Endothelial cell of umbilical vein (primary cell): ENCODE measurements around the gene UNC5B. TPM values are rescaled to one million over a fixed set of nuclear protein-coding genes. Genes with fewer than 3 reads are reported as not detected.

Experiments used
- BruUV-seq: library from RNA; stranded (reverse); fragments of 400-500 nt; replicated peaks from 2 replicates; lab custom pipeline; 2021; lab: Mats Ljungman, UMichigan
- CTCF ChIA-PET: fragments of 300-600, 350-600 bp; sonication (Branson Sonifier 250); formaldehyde crosslinking; loops from one replicate; lab custom pipeline; 2021; ENCODE audit warnings: antibody characterized with exemption, inconsistent platforms; lab: Charles Lee
- POLR2A ChIA-PET: fragments of 300-600, 350-600 bp; sonication (Branson Sonifier 250); formaldehyde crosslinking; loops from one replicate; lab custom pipeline; 2021; ENCODE audit warnings: antibody characterized with exemption, inconsistent platforms; lab: Charles Lee
- DNase-seq: peaks from one replicate; pipeline ENCODE4 v3.0.0-alpha.2; 2011; ENCODE audit warnings: low read depth, low spot score
- FAIRE-seq: peaks from 2 replicates; lab custom pipeline; 2011; peaks lifted over from hg19 to GRCh38; lab: Jason Lieb, UNC
- H2AFZ ChIP-seq: 2 replicates; pipeline ENCODE4 v1.6.0; 2012; ENCODE audit warnings: low read depth, low read length, control low read depth, inconsistent platforms
- H3K27ac ChIP-seq: 2 replicates; pipeline ENCODE4 v1.5.1; 2011; ENCODE audit warnings: low read depth, mild to moderate bottlenecking, control low read depth, low read length, moderate library complexity; ENCODE audit not compliant: insufficient read depth
- H3K27me3 ChIP-seq, 2 experiments: 2 replicates each; pipeline versions ENCODE4 v1.6.0 to v1.6.1; 2011; ENCODE audit warnings: low read length in 2 of 2, mixed read lengths in 1 of 2; ENCODE audit not compliant: control insufficient read depth in 2 of 2, insufficient read depth in 2 of 2
- H3K36me3 ChIP-seq, 2 experiments: 2 replicates in 1 of 2; 3 replicates in 1 of 2; pipeline ENCODE4 v1.5.1; 2011; ENCODE audit warnings: low read length in 2 of 2, mild to moderate bottlenecking in 1 of 2, moderate library complexity in 1 of 2; ENCODE audit not compliant: control insufficient read depth in 2 of 2, insufficient read depth in 2 of 2; ENCODE audit errors: extremely low read depth in 1 of 2
- H3K4me1 ChIP-seq: 3 replicates; pipeline ENCODE4 v1.5.1; 2011; ENCODE audit warnings: mild to moderate bottlenecking, low read length; ENCODE audit not compliant: control insufficient read depth, insufficient read depth; ENCODE audit errors: extremely low read depth
- H3K4me2 ChIP-seq: 2 replicates; pipeline ENCODE4 v1.6.1; 2011; ENCODE audit warnings: low read length, control low read depth, mixed read lengths; ENCODE audit not compliant: insufficient read depth
- H3K4me3 ChIP-seq, 3 experiments: fragments of 200-600 bp in 1 of 3; sonication (generic), shearing (Covaris generic) in 1 of 3; replicated peaks in 1 of 3; 2 replicates each; pipeline ENCODE4 v1.5.1; 2011 to 2016; ENCODE audit warnings: control low read depth in 3 of 3, low read length in 3 of 3, mild to moderate bottlenecking in 2 of 3, inconsistent platforms in 1 of 3, low read depth in 1 of 3, moderate library complexity in 1 of 3; ENCODE audit not compliant: insufficient read depth in 1 of 3
- H3K79me2 ChIP-seq: 2 replicates; pipeline ENCODE4 v1.6.0; 2012; ENCODE audit warnings: low read length, inconsistent platforms; ENCODE audit not compliant: control insufficient read depth, insufficient read depth
- H3K9ac ChIP-seq: replicated peaks from 2 replicates; pipeline ENCODE3; 2011; ENCODE audit warnings: low read length, control low read depth; ENCODE audit not compliant: insufficient read depth; ENCODE audit errors: extremely low read depth
- H3K9me1 ChIP-seq: replicated peaks from 3 replicates; pipeline ENCODE4 v1.6.0; 2011; ENCODE audit warnings: mild to moderate bottlenecking, low read length; ENCODE audit not compliant: control insufficient read depth, insufficient read depth; ENCODE audit errors: extremely low read depth
- H3K9me3 ChIP-seq: replicated peaks from 2 replicates; pipeline ENCODE4 v1.5.1; 2012; ENCODE audit warnings: low read length, inconsistent platforms; ENCODE audit not compliant: control insufficient read depth, insufficient read depth
- H4K20me1 ChIP-seq: replicated peaks from 2 replicates; pipeline ENCODE3; 2011; ENCODE audit warnings: mild to moderate bottlenecking, low read length; ENCODE audit not compliant: control insufficient read depth, insufficient read depth; ENCODE audit errors: extremely low read depth
- EZH2 ChIP-seq: IDR thresholded peaks from 2 replicates; pipeline ENCODE4 v1.6.1; 2012; ENCODE audit warnings: borderline replicate concordance, low read depth, mild to moderate bottlenecking, moderate library complexity, low read length, inconsistent platforms; ENCODE audit not compliant: severe bottlenecking
- FOS ChIP-seq: IDR thresholded peaks from 2 replicates; pipeline ENCODE4 v1.6.1; 2011; ENCODE audit warnings: mild to moderate bottlenecking, low read length, moderate library complexity, borderline replicate concordance; ENCODE audit not compliant: insufficient read depth
- GATA2 ChIP-seq: IDR thresholded peaks from 2 replicates; pipeline ENCODE4 v1.7.0; 2011; ENCODE audit warnings: low read depth, mild to moderate bottlenecking, moderate library complexity, mixed read lengths, low read length; ENCODE audit not compliant: insufficient read length, insufficient read depth
- JUN ChIP-seq: IDR thresholded peaks from 2 replicates; pipeline ENCODE4 v1.6.1; 2011; ENCODE audit warnings: borderline replicate concordance, low read depth; ENCODE audit not compliant: insufficient read length, insufficient read depth
- MAX ChIP-seq: IDR thresholded peaks from 2 replicates; pipeline ENCODE4 v1.6.1; 2011; ENCODE audit not compliant: insufficient read depth, insufficient read length
- MYC ChIP-seq: IDR thresholded peaks from one replicate; pipeline ENCODE4 v1.6.1; 2011; ENCODE audit warnings: mild to moderate bottlenecking, low read depth, low read length
- POLR2A ChIP-seq: IDR thresholded peaks from 2 replicates; pipeline ENCODE4 v1.6.1; 2012; ENCODE audit warnings: low read depth, mild to moderate bottlenecking, control low read depth, low read length
- POLR2AphosphoS5 ChIP-seq: IDR thresholded peaks from 2 replicates; pipeline ENCODE4 v1.6.1; 2012; ENCODE audit warnings: low read depth, mild to moderate bottlenecking, control low read depth, low read length, moderate library complexity; ENCODE audit not compliant: insufficient read depth
- dilution Hi-C: fragments of 300-500 bp; cut with MboI; formaldehyde crosslinking; loops from one replicate; pipeline ENCODE4 v1.15.0; 2019; ENCODE audit warnings: low sequenced_read_pairs; ENCODE audit not compliant: extremely low pct_ligation_motif_present
- intact Hi-C: fragments of 100-400 bp; cut with micrococcal nuclease; formaldehyde crosslinking; loops from one replicate; pipeline ENCODE4 v1.10.0; 2022
- polyA plus RNA-seq, 4 experiments: library from polyadenylated mRNA; depleted of rRNA in 3 of 4; stranded (reverse) in 3 of 4; unstranded in 1 of 4; fragments of >200 nt; gene quantifications; 2 replicates each; pipeline versions ENCODE4 v1.2.1 to v1.2.3, GENCODE V29; 2011 to 2012; ENCODE audit warnings: missing spikeins in 1 of 4
- total RNA-seq: library from RNA; stranded (reverse); gene quantifications from 2 replicates; pipeline ENCODE4 v1.2.3, GENCODE V29; 2021
- TF ChIP-seq, protein P1 (sequence below), 2 donors: IDR thresholded peaks; 1 replicate in 1 of 2; 2 replicates in 1 of 2; pipeline ENCODE4 v1.5.1; 2011; ENCODE audit warnings: low read length in 2 of 2, mild to moderate bottlenecking in 2 of 2, moderate library complexity in 2 of 2, control low read depth in 1 of 2, inconsistent platforms in 1 of 2, low read depth in 1 of 2; ENCODE audit not compliant: insufficient read depth in 1 of 2; ENCODE audit errors: extremely low read depth in 1 of 2

UNC5B gene
- total and polyA plus RNA-seq, 2 donors (not counting 3 experiments of a cell fraction or from before 2014, with no cell fraction given) = 0.39 to 2.5 TPM

DNA sequence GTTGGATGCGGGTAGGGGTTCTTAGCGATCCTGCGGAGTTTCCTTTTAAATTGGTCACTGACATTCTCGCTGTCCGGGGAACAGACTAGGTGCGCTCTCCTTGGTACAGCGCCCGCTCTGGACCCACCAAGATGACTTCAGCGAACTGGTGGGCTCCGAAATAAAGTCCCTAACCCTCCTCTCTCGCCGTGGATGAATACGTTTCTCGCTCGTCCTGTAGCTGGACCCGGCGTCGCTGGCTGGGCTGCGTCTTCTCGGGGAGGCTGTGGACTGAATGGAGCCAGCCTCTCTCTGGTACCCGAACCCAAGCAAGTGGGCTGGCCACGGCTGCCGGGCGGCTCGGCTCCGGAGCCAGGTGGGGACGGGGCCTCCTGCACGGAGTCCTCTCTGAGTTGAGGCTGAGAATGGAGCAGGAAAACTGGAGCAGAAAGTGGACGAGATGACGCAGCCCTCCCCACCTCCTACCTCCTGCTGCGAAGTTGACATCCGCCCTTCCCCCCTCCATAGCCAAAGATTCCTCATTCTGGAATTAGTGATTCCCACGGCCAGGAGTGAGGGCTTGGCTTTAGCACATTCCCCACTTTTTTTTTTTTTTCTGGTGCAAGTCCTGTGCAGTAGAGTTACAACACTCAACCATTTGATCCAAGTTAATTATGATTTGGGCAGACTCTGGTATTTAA lies 1.5 kb downstream of the UNC5B start:
- no peak for TF ChIP-seq GATA2
- TF ChIP-seq JUN = no peak
- TF ChIP-seq MAX = no peak
- no peak for TF ChIP-seq MYC
- no peak for TF ChIP-seq EZH2
- TF ChIP-seq POLR2AphosphoS5 = no peak
- TF ChIP-seq FOS = no peak
- TF ChIP-seq, protein P1, sequence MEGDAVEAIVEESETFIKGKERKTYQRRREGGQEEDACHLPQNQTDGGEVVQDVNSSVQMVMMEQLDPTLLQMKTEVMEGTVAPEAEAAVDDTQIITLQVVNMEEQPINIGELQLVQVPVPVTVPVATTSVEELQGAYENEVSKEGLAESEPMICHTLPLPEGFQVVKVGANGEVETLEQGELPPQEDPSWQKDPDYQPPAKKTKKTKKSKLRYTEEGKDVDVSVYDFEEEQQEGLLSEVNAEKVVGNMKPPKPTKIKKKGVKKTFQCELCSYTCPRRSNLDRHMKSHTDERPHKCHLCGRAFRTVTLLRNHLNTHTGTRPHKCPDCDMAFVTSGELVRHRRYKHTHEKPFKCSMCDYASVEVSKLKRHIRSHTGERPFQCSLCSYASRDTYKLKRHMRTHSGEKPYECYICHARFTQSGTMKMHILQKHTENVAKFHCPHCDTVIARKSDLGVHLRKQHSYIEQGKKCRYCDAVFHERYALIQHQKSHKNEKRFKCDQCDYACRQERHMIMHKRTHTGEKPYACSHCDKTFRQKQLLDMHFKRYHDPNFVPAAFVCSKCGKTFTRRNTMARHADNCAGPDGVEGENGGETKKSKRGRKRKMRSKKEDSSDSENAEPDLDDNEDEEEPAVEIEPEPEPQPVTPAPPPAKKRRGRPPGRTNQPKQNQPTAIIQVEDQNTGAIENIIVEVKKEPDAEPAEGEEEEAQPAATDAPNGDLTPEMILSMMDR (IDR thresholded peaks at IDR 0.05; ENCODE audit: extremely low read depth in 1 of 2, insufficient read depth in 1 of 2, low read depth in 1 of 2, low read length in 2 of 2) = no peak
- no peak for TF ChIP-seq POLR2A
- Histone ChIP-seq H3K4me1 (peaks cover 24% of the 10 kb centered on the region), H3K36me3 (no peaks in the 10 kb centered on the region), H3K27me3 (peaks cover 49 to 68% of the 10 kb centered on the region in 2 experiments), H4K20me1 (no peaks in the 10 kb centered on the region), H3K9ac (no peak overlapping the region), H3K9me1 (no peaks in the 10 kb centered on the region), H3K79me2 (no peaks in the 10 kb centered on the region), H2AFZ (no peak overlapping the region), H3K9me3 (no peaks in the 10 kb centered on the region), H3K4me3 (no peak overlapping the region), H3K27ac (no peak overlapping the region), H3K4me2 (peak overlapping the region; percentile 51)
- POLR2A ChIA-PET = no interaction called here
- intact Hi-C loops = loop anchor here (2.0 to 5.0 kb wide), 4 partner anchors 21 to 397 kb away; partner anchors contain the start of gene SGPL1
- dilution Hi-C loops = no loop called here
- peak; percentile 29 for DNase-seq
- BruUV-seq = no TSS peak
- CTCF ChIA-PET = interaction anchor here (1.0 to 8.1 kb wide), 6 partner anchors 8 to 81 kb away, joined by 3 to 51 read pairs (median 4); no protein-coding TSS in a partner anchor
- peak; percentile 8 for FAIRE-seq
